HCT116 (cell line): ENCODE measurements around the gene TRDN.

ENCODE experiments used
- CTCF ChIP-seq, 3 experiments: fragments of 200-600 bp in 1 of 3; sonication (generic) in 1 of 3; IDR thresholded peaks in 2 of 3; conservative IDR thresholded peaks in 1 of 3; 2 replicates each; pipeline ENCODE4 v1.5.1; 2012 to 2017; ENCODE audit warnings: low read depth in 2 of 3, low read length in 2 of 3, antibody characterized with exemption in 1 of 3, borderline replicate concordance in 1 of 3, control low read depth in 1 of 3, mild to moderate bottlenecking in 1 of 3, mixed read lengths in 1 of 3, mixed run types in 1 of 3, moderate library complexity in 1 of 3; ENCODE audit not compliant: insufficient read depth in 1 of 3
- EZH2phosphoT487 ChIP-seq: fragments of 200-600 bp; IDR thresholded peaks from 2 replicates; pipeline ENCODE4 v1.6.1; 2018; ENCODE audit warnings: antibody characterized with exemption, borderline replicate concordance
- FOSL1 ChIP-seq: IDR thresholded peaks from 2 replicates; pipeline ENCODE4 v1.6.1; 2012; ENCODE audit warnings: low read depth
- POLR2AphosphoS5 ChIP-seq: IDR thresholded peaks from 2 replicates; pipeline ENCODE4 v1.6.1; 2011; ENCODE audit warnings: mild to moderate bottlenecking, low read depth, low read length, moderate library complexity
- YY1 ChIP-seq: IDR thresholded peaks from 2 replicates; pipeline ENCODE4 v1.6.1; 2011; ENCODE audit warnings: low read length, low read depth, moderate library complexity, mild to moderate bottlenecking; ENCODE audit not compliant: insufficient replicate concordance; ENCODE audit errors: extremely low read depth

GRCh38 chr6:123565529-123565928 lies 71.2 kb downstream of the TRDN start:
- TF ChIP-seq EZH2phosphoT487 (no peak), CTCF (IDR thresholded peaks at IDR 0.05 in 2 of 3, conservative IDR thresholded peaks at IDR 0.05 in 1 of 3; ENCODE audit: borderline replicate concordance in 1 of 3, insufficient read depth in 1 of 3, low read depth in 2 of 3, low read length in 2 of 3) (no peak), POLR2AphosphoS5 (no peak), FOSL1 (no peak), YY1 (no peak)
